Measurements from ENCODE around the gene SRPK2.

SRPK2 gene

DNA sequence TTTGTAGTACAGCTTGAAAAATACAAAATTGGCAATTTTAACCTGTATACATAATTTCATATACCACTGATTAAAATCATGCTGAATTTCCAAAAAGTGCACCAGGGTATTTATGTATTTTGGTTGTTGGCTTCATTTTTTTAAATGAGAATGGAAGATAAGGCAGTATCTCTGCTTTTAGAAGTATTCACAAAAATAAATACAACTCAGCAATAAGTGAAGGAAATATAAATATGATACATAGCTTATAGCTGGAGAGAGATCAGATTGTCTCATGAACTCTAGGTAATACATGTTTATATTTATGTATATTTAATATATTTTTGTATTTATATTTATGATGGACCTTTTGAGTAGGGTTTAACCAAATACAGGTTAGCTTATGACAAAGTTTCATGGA is 293.8 kb downstream of the SRPK2 start:
- Histone ChIP-seq H2AFZ (ENCODE audit: low read depth) (no peak overlapping the region), H3K4me3 (IDR thresholded peaks at IDR 0.05; ENCODE audit: insufficient read depth, low read depth, low read length) (no peak overlapping the region), H3K79me2 (ENCODE audit: insufficient read depth, low read depth) (peaks cover 29% of the 10 kb centered on the region), H3K9ac (no peak overlapping the region), H3K4me1 (ENCODE audit: low read depth, poor library complexity, severe bottlenecking) (peaks cover 34% of the 10 kb centered on the region), H3K27ac (no peak overlapping the region), H3K36me3 (ENCODE audit: insufficient read depth) (no peaks in the 10 kb centered on the region; the same call in 1 of the 2 replicates), H4K20me1 (ENCODE audit: insufficient read depth) (no peaks in the 10 kb centered on the region), H3K4me2 (no peak overlapping the region), H3K27me3 (ENCODE audit: insufficient read depth, low read depth) (no peaks in the 10 kb centered on the region)
- TF ChIP-seq, protein P1, sequence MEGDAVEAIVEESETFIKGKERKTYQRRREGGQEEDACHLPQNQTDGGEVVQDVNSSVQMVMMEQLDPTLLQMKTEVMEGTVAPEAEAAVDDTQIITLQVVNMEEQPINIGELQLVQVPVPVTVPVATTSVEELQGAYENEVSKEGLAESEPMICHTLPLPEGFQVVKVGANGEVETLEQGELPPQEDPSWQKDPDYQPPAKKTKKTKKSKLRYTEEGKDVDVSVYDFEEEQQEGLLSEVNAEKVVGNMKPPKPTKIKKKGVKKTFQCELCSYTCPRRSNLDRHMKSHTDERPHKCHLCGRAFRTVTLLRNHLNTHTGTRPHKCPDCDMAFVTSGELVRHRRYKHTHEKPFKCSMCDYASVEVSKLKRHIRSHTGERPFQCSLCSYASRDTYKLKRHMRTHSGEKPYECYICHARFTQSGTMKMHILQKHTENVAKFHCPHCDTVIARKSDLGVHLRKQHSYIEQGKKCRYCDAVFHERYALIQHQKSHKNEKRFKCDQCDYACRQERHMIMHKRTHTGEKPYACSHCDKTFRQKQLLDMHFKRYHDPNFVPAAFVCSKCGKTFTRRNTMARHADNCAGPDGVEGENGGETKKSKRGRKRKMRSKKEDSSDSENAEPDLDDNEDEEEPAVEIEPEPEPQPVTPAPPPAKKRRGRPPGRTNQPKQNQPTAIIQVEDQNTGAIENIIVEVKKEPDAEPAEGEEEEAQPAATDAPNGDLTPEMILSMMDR (conservative IDR thresholded peaks at IDR 0.05; ENCODE audit: low read depth, low read length): no peak

DNA sequence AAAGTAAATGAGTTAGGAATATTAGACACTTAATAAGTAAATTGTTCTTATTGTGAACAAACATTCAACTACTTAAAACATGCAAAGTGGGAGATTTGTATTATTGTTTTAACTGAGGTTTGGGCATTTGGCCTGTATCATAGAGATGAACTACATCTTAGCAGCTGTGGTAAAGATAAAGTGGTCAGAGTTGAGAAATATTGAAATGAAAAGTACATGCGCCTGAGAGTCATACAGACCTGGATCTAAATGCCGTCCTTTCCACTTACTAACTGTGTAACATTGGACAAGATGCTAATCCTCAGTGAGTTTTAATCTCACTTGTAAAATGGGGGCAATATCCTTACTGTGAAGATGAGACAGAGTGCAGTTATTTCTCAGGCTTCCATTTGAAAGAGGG is 300.3 kb downstream of the SRPK2 start:
- peaks cover 11% of the 10 kb centered on the region; the same call in 1 of the 2 replicates for H3K36me3 ChIP-seq (ENCODE audit: insufficient read depth)
- no peak overlapping the region for H3K9ac ChIP-seq
- H2AFZ ChIP-seq (ENCODE audit: low read depth): no peak overlapping the region
- H3K27ac ChIP-seq: no peak overlapping the region
- no peak overlapping the region for H3K4me2 ChIP-seq
- H3K4me3 ChIP-seq (IDR thresholded peaks at IDR 0.05; ENCODE audit: insufficient read depth, low read depth, low read length): no peak overlapping the region
- no peaks in the 10 kb centered on the region for H3K4me1 ChIP-seq (ENCODE audit: low read depth, poor library complexity, severe bottlenecking)
- TF ChIP-seq, protein P1 (conservative IDR thresholded peaks at IDR 0.05; ENCODE audit: low read depth, low read length): no peak
- no peaks in the 10 kb centered on the region for H3K27me3 ChIP-seq (ENCODE audit: insufficient read depth, low read depth)
- H4K20me1 ChIP-seq (ENCODE audit: insufficient read depth): no peaks in the 10 kb centered on the region
- peaks cover 6% of the 10 kb centered on the region; the same call in 1 of the 2 replicates for H3K79me2 ChIP-seq (ENCODE audit: insufficient read depth, low read depth)

DNA sequence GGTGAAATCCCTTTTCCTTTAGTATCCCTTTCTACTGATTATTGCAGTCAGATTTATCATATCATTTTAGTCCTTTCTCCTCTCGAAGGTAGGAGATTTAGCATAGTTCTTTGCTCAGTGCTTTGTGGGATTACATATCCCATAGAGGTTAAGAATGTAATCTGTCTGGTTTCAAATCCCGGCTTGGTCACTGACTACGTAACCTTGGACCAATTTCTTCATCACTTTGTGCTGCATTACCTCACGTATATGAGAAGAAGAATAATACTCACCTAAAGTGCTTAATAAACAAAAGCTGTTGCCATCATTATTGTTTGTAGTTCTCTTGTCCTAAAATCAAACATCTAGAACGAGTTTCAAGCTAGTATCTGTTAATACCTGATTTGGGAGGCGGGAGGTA is 300.7 kb downstream of the SRPK2 start:
- H4K20me1 ChIP-seq (ENCODE audit: insufficient read depth): no peaks in the 10 kb centered on the region
- no peak overlapping the region for H3K27ac ChIP-seq
- H3K36me3 ChIP-seq (ENCODE audit: insufficient read depth): peaks cover 11% of the 10 kb centered on the region; the same call in 1 of the 2 replicates
- H3K79me2 ChIP-seq (ENCODE audit: insufficient read depth, low read depth): peaks cover 6% of the 10 kb centered on the region; the same call in 1 of the 2 replicates
- H3K4me1 ChIP-seq (ENCODE audit: low read depth, poor library complexity, severe bottlenecking): no peaks in the 10 kb centered on the region
- H3K4me2 ChIP-seq: no peak overlapping the region
- H3K4me3 ChIP-seq (IDR thresholded peaks at IDR 0.05; ENCODE audit: insufficient read depth, low read depth, low read length): no peak overlapping the region
- no peak overlapping the region for H3K9ac ChIP-seq
- no peak overlapping the region for H2AFZ ChIP-seq (ENCODE audit: low read depth)
- TF ChIP-seq, protein P1 (conservative IDR thresholded peaks at IDR 0.05; ENCODE audit: low read depth, low read length): no peak
- H3K27me3 ChIP-seq (ENCODE audit: insufficient read depth, low read depth): no peaks in the 10 kb centered on the region

DNA sequence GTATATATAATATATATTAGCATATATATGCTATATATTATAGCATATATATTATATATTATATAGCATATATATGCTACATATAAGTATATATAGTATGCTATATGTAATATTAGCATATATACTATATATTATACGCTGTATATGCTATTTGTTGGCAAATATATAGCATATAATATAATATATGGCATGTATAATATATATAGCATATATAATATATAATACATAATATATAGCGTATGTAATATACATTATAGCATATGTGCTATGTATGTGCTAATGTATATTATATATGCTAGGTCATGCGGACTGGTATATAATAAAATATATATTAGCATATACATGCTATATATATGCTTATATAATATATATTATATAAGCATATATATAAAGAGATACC is 301.9 kb downstream of the SRPK2 start:
- Histone ChIP-seq H3K27me3 (ENCODE audit: insufficient read depth, low read depth) (no peaks in the 10 kb centered on the region), H3K9ac (no peak overlapping the region), H3K4me2 (no peak overlapping the region), H3K4me3 (IDR thresholded peaks at IDR 0.05; ENCODE audit: insufficient read depth, low read depth, low read length) (no peak overlapping the region), H3K27ac (no peak overlapping the region), H4K20me1 (ENCODE audit: insufficient read depth) (no peaks in the 10 kb centered on the region), H3K4me1 (ENCODE audit: low read depth, poor library complexity, severe bottlenecking) (no peaks in the 10 kb centered on the region), H3K79me2 (ENCODE audit: insufficient read depth, low read depth) (peaks cover 2% of the 10 kb centered on the region; the same call in 1 of the 2 replicates), H3K36me3 (ENCODE audit: insufficient read depth) (peaks cover 11% of the 10 kb centered on the region; the same call in 1 of the 2 replicates), H2AFZ (ENCODE audit: low read depth) (no peak overlapping the region)
- TF ChIP-seq, protein P1 (conservative IDR thresholded peaks at IDR 0.05; ENCODE audit: low read depth, low read length): no peak
